HG03196 (cell line): Measurements from ENCODE around the gene MAGEF1.

ENCODE experiments used
- ATAC-seq: cut with Tn5 transposase; IDR thresholded peaks from one replicate; pipeline ENCODE4 v1.9.1; 2021; ENCODE audit not compliant: unreplicated experiment

MAGEF1 gene

DNA sequence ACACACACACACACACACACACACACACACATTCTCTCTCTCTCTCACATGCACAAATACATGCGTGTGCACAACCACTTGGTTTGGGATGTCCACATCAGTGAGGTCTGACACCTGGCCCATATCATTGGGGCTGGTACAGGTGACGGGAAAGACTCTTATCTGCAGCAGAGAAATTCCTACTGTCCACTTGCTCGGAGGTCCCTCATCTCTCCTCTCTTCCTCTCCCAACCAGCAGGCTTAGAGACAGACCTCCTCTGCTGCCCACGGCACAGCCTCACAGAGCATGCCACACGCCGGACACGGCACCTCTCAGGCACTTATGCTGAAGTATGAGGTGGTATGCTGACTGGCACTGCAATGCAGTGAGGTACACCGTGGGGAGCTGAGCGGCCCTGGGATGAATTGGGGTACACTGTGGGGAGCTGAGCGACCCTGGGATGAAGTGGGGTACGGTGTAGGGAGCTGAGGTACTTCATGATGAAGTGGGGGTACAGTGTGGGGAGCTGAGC lies 41.7 kb downstream of the MAGEF1 start:
- ATAC-seq, result no peak

DNA sequence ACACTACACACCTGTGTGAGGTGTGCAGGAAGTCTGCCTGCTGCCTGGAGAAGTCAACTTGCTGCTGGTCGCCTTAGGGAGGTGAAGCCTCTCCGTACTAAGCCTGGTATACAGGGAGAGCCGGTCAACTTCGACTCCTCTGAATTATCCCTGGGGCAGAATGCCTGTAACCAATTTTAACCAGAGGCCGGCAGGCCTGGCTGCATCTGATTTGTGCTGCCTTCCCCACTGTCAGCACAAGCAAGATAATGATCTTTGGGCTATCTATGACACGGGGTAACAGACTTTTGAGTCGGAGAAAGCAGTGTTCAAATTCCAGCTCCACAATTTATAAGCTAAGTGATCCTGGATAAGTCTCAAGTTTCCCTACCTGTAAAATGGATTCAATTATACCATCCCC lies 42.3 kb downstream of the MAGEF1 start:
- no peak for ATAC-seq

DNA sequence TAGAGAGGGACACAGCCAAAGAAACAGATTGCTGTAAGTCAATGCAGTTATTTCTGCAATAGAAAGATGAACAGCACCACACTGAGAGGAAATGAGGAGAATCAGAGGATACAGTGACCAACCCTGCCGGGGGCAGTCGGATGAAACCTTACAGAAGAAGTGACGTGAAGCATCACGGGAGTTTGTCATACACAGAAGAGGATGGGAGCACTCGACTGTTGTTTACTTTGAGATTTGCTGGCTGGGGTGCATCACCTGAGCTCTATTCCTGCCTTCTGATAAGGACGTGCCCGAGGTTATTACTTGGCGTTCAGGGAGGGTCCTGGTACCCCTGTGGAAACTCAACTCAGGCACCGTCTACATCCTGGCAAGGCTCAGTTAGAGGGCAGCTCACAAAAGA lies 45.4 kb downstream of the MAGEF1 start:
- no peak for ATAC-seq

DNA sequence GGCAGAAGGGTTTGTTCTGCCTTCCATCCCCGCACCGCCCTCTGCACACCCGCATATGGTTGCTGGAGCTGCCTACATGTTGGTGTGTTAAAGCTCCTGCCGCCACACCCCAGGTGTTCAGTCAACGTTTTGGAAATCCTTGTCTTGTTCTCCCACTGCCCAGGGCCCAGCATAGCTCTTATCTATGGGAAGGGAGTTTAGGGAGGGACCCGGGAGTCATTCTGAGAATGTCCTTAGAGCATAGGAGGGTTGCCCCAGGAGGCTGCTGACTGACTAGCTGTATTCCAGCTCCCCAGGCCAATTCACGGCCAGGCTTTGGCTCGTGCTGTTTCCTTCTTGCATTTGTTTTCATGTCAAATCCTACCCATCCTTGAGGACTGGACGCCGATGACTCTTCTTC lies 46.8 kb downstream of the MAGEF1 start:
- no peak for ATAC-seq

DNA sequence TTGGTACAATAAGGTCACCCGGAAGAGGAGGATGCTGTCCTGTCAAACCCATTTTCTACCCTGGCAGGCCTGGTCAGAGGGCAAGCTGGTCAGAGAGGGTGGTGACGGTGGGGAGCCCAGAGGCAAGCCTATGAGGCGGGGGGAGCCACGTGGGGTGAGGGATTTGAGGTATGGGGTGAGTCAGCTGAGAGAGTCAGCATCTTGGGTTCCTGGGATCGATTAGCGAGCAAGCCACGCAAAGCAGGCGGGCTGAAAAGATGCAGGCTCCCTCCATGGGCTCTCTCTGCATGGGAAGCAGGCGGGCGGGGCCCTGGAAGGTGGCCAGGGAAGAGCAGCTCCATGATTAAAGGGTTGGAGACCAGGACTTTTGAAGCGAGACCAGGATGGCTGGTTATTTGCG lies 48.1 kb downstream of the MAGEF1 start:
- ATAC-seq, result no peak

DNA sequence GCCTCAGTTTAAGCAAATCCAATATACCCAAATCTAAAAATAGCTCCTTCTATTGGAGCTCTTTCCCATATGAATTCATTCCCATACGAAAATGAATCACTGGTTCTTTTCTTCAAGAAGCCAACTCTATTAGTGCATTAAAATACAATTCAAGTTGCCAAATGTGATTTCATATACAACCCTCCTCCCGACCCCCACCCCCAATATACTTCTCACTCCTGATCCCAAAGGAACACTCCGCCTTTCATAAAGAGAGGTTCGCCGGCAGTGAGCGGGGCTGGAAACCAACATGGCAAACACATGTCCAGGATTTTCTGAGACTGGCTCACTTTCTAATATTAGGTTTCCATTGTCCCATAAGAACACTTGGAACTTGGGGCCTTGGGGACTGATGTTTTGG lies 48.5 kb downstream of the MAGEF1 start:
- ATAC-seq, result no peak

DNA sequence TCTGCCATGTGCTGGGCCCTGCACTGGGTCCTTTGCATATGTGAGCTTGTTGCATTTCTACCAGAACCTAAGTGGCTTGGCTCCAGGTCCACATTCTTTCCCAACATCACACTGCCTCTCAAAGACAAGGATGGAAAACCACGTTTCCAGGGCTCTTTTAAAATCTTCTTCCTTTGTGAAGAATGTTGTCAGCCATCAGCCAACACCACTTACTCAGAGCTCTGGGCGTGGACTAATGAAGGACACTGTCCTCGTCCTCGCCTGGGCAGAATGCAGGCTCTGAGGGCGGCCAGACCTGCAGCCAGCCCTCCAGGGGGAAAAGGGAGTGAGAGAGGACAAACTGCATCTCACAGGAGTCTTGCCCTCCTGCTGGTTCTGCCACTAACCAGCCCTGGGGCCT lies 49.7 kb downstream of the MAGEF1 start:
- ATAC-seq, result no peak

DNA sequence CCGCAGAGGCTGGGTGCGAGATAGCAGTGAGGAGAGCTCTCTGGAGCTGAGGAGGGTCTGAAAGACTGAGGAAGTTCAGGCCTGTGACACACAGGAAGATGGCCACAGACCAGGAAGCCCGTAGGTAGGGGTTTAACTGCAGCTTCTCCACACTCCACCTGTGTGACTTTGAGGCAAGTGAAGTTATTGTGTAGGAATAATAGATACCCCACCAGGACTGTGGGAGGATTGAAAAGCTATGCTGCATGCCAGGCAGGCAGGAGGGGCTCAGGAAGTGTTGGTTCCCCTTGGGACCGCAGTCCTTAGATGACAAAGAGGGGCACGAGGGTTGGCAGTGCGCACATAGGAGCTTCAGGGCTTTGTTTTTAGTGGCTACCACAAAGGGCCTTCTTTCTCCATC lies 50.9 kb downstream of the MAGEF1 start:
- ATAC-seq, result no peak
